ENCODE data around the gene KCNV2.

GRCh38 chr9:2742214-2742613 is 24.9 kb downstream of the KCNV2 start:
- TF ChIP-seq SUZ12 (IDR thresholded peaks at IDR 0.05) (no peak), LEF1 (IDR thresholded peaks at IDR 0.05; ENCODE audit: borderline replicate concordance) (no peak), FOXM1 (IDR thresholded peaks at IDR 0.05; ENCODE audit: borderline replicate concordance) (no peak), NFRKB (IDR thresholded peaks at IDR 0.05) (no peak), HDGF (IDR thresholded peaks at IDR 0.05; ENCODE audit: borderline replicate concordance) (no peak), CTBP1 (IDR thresholded peaks at IDR 0.05; ENCODE audit: borderline replicate concordance) (no peak), BHLHE40 (IDR thresholded peaks at IDR 0.05; ENCODE audit: borderline replicate concordance) (no peak), TARDBP (IDR thresholded peaks at IDR 0.05) (no peak), ZNF384 (IDR thresholded peaks at IDR 0.05) (no peak), SP1 (IDR thresholded peaks at IDR 0.05) (no peak), FOXK2 (IDR thresholded peaks at IDR 0.05) (no peak)
